Measurements from ENCODE around the gene NR2F1-AS1.

Gene NR2F1-AS1

DNA sequence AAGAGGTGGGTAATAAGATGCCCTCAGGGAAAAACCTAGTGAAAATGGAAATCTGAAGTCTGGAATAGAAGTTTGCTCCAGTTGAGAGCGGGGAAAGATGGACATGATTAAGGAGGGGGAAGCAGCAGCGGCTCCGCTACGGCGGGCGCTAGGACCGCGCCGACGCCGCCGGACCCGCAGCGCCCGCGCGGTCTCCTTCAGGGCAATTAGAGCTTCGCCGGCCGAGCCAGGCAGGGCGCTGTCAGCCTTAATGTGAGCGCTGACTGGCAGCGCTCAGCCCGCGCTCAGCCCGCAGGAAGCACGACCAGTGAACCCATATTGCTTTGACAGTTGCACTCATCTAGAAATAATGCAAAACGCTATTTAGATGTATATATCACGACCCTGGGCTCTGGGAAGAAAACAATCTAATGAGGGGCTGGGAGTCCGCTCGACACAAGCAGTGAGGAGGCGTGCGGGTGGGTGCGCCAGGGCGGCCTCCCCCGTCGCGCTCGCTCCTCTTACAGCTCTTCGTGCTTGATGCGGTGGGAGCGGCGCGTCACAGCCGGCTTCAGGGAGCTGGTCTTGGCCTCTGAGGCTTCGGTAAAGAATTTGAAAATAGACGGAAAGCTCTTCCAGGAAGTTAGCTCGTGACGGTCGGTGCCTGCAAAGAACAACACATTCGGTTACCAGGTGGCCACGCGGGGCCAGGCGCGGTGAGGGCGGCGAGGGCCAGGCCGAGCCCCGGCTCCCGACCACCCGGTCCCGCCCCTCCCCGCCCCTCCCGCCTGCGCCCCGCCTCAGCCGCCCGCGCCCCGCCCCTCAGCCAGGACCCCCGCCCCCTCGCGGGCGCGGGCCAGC, 39.7 kb upstream of the NR2F1-AS1 start:
- CTCF ChIA-PET = interaction anchor here (0.6 to 1.3 kb wide), 7 partner anchors 8 to 683 kb away, joined by 3 to 6 read pairs (median 3); partner anchors contain the start of gene NR2F1
- TF ChIP-seq SP1 (IDR thresholded peaks at IDR 0.05) (no peak), CTBP1 (IDR thresholded peaks at IDR 0.05; ENCODE audit: borderline replicate concordance) (peak; percentile 29; the same call in 1 of the 2 replicates), FOXM1 (IDR thresholded peaks at IDR 0.05; ENCODE audit: borderline replicate concordance) (peak; percentile 82), HDGF (IDR thresholded peaks at IDR 0.05; ENCODE audit: borderline replicate concordance) (no peak), L3MBTL2 (conservative IDR thresholded peaks at IDR 0.05) (no peak; the same call in none of the 2 replicates), FOXA1 (IDR thresholded peaks at IDR 0.05) (no peak), LEF1 (IDR thresholded peaks at IDR 0.05; ENCODE audit: borderline replicate concordance) (no peak), NFRKB (IDR thresholded peaks at IDR 0.05) (no peak), FOXK2 (IDR thresholded peaks at IDR 0.05) (no peak), ARNT (IDR thresholded peaks at IDR 0.05) (no peak), SUZ12 (IDR thresholded peaks at IDR 0.05) (no peak), ELF4 (IDR thresholded peaks at IDR 0.05) (no peak), TARDBP (IDR thresholded peaks at IDR 0.05) (no peak), BHLHE40 (IDR thresholded peaks at IDR 0.05; ENCODE audit: borderline replicate concordance) (no peak), ZNF384 (IDR thresholded peaks at IDR 0.05) (0 out of 2 replicates have a peak, but pooled peaks have one; percentile 4)
- TF ChIP-seq, protein P1, sequence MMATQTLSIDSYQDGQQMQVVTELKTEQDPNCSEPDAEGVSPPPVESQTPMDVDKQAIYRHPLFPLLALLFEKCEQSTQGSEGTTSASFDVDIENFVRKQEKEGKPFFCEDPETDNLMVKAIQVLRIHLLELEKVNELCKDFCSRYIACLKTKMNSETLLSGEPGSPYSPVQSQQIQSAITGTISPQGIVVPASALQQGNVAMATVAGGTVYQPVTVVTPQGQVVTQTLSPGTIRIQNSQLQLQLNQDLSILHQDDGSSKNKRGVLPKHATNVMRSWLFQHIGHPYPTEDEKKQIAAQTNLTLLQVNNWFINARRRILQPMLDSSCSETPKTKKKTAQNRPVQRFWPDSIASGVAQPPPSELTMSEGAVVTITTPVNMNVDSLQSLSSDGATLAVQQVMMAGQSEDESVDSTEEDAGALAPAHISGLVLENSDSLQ (IDR thresholded peaks at IDR 0.05) = peak; percentile 94
- peak; percentile 78 for DNase-seq (ENCODE audit: extremely low spot score)
- POLR2A ChIA-PET = interaction anchor here (0.9 to 3.6 kb wide), 15 partner anchors 9 to 180 kb away, joined by 3 to 35 read pairs (median 4); partner anchors contain the start of gene NR2F1

DNA sequence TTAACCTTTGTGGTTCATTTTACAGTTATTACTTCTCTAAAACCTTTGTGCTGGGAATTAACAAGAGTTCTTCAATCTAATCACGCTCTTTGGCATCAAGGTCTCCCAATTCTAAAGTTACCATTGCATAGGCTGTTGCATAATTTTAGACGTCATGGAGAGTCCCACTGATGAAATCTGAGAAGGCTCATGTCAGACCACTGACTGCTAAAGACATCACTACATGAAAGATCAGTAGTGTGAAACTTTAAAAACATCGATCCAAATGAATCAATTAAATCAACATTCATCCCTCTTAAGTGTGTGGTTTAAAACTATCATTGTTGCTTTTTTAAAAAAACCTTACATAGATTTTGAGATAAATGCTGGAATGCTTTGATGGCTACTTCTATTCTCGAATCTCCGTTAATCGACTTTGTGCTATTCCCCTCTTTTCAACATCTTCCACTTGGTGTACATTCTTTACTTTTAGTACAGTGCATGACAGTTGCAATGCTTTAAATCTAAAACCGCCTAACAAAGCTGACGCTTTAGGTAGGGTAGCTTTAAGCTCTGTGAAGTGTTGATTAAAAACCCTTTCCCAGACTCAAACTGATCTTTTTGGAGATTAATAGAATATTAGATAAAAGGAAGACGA, 35.6 kb upstream of the NR2F1-AS1 start:
- TF ChIP-seq CTBP1 (IDR thresholded peaks at IDR 0.05; ENCODE audit: borderline replicate concordance) (no peak), HDGF (IDR thresholded peaks at IDR 0.05; ENCODE audit: borderline replicate concordance) (no peak), LEF1 (IDR thresholded peaks at IDR 0.05; ENCODE audit: borderline replicate concordance) (no peak), FOXA1 (IDR thresholded peaks at IDR 0.05) (no peak), SP1 (IDR thresholded peaks at IDR 0.05) (no peak), L3MBTL2 (conservative IDR thresholded peaks at IDR 0.05) (no peak), FOXM1 (IDR thresholded peaks at IDR 0.05; ENCODE audit: borderline replicate concordance) (no peak), SUZ12 (IDR thresholded peaks at IDR 0.05) (no peak), NFRKB (IDR thresholded peaks at IDR 0.05) (no peak), BHLHE40 (IDR thresholded peaks at IDR 0.05; ENCODE audit: borderline replicate concordance) (no peak), ZNF384 (IDR thresholded peaks at IDR 0.05) (no peak), ELF4 (IDR thresholded peaks at IDR 0.05) (no peak), TARDBP (IDR thresholded peaks at IDR 0.05) (no peak), ARNT (IDR thresholded peaks at IDR 0.05) (no peak)
- TF ChIP-seq, protein P1 (IDR thresholded peaks at IDR 0.05) = no peak; the same call in 1 of the 2 replicates
- ChIA-PET CTCF (interaction anchor here (0.6 kb wide), 2 partner anchors 14 to 287 kb away, joined by 3 to 5 read pairs; no protein-coding TSS in a partner anchor), POLR2A (no interaction called here)
- no peak for DNase-seq (ENCODE audit: extremely low spot score)

DNA sequence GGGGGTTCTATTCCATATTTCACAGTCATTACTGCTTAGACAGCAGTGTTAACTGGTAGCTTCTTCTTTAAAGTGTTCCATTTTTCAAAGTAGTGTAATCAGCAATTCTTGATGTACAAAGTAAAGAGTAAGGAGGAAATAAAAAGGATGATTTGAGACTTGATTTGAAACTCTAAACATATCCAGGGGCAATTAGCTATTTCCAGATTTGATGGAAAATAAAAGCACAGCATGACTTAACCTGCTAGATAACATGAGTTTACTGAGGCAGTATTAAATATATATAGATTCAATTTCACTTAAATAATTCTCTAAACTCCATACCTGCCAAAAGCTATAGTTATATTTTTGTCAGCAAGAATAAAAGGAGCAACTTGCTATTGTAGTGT, 31.8 kb upstream of the NR2F1-AS1 start:
- DNase-seq (ENCODE audit: extremely low spot score) = no peak
- TF ChIP-seq FOXK2 (IDR thresholded peaks at IDR 0.05) = no peak
- no peak for TF ChIP-seq LEF1 (IDR thresholded peaks at IDR 0.05; ENCODE audit: borderline replicate concordance)
- TF ChIP-seq TARDBP (IDR thresholded peaks at IDR 0.05) = no peak
- TF ChIP-seq NFRKB (IDR thresholded peaks at IDR 0.05) = no peak
- no peak for TF ChIP-seq HDGF (IDR thresholded peaks at IDR 0.05; ENCODE audit: borderline replicate concordance)
- TF ChIP-seq BHLHE40 (IDR thresholded peaks at IDR 0.05; ENCODE audit: borderline replicate concordance) = no peak
- no peak for TF ChIP-seq FOXA1 (IDR thresholded peaks at IDR 0.05)
- TF ChIP-seq SUZ12 (IDR thresholded peaks at IDR 0.05) = no peak
- no peak for TF ChIP-seq CTBP1 (IDR thresholded peaks at IDR 0.05; ENCODE audit: borderline replicate concordance)
- TF ChIP-seq ELF4 (IDR thresholded peaks at IDR 0.05) = no peak
- TF ChIP-seq ARNT (IDR thresholded peaks at IDR 0.05) = no peak
- TF ChIP-seq ZNF384 (IDR thresholded peaks at IDR 0.05) = no peak
- no peak for TF ChIP-seq SP1 (IDR thresholded peaks at IDR 0.05)
- no peak for TF ChIP-seq L3MBTL2 (conservative IDR thresholded peaks at IDR 0.05)
- TF ChIP-seq, protein P1 (IDR thresholded peaks at IDR 0.05) = no peak
- CTCF ChIA-PET = interaction anchor here (0.6 to 1.0 kb wide), 6 partner anchors 8 to 915 kb away, joined by 3 to 5 read pairs (median 4); no protein-coding TSS in a partner anchor
- POLR2A ChIA-PET = interaction anchor here (1.0 to 1.7 kb wide), 3 partner anchors 13 to 30 kb away, joined by 3 to 8 read pairs (median 6); partner anchors contain the start of gene NR2F1

DNA sequence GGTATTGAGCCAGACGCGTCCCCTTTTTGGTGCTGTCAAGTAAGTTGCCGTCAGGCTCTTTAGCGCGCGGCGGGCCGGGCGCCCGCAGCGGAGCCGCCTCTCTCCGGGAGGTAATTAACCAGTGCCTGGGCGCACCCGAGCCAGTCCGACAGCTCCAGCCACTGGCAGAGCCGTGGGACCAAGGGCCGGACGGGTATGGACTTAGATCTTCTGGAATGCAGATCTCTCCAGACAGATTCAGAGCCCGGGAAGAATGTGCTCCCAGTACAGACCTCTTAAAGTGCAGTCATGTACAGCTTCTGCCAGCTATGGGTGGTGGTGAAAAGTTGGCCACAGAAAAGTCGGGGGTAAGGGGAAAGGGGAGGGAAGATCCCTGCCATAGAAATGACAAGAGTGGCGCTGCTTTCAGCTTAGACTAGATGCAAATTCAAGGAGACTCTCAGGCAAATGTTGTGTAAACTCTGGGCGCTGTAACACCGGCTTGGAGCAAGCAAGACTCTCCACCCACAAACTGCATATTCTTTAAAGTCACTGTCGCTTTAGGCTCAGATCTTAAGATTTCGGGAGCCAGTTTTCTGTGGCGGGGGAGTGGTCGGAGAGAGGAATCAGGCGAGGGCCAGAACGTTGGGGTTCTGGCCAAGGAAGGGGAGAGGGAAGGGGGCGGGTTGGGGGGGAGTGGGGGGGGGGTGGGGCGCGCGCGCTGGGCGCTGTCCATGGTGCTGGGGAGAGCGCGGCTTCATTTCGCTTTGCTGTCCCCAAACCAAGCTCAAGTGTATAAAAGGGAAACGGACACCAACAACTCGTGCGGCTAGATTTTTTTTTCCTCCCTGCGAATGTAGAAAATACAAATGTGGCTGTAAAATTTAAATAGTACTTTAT, 31.2 kb upstream of the NR2F1-AS1 start:
- CTCF ChIA-PET = interaction anchor here (0.6 to 1.0 kb wide), 7 partner anchors 9 to 1047 kb away, joined by 3 to 5 read pairs (median 3); no protein-coding TSS in a partner anchor
- TF ChIP-seq TARDBP (IDR thresholded peaks at IDR 0.05) = no peak
- TF ChIP-seq CTBP1 (IDR thresholded peaks at IDR 0.05; ENCODE audit: borderline replicate concordance) = no peak
- no peak for TF ChIP-seq SUZ12 (IDR thresholded peaks at IDR 0.05)
- no peak for TF ChIP-seq FOXA1 (IDR thresholded peaks at IDR 0.05)
- TF ChIP-seq L3MBTL2 (conservative IDR thresholded peaks at IDR 0.05) = no peak
- TF ChIP-seq HDGF (IDR thresholded peaks at IDR 0.05; ENCODE audit: borderline replicate concordance) = no peak
- no peak for TF ChIP-seq SP1 (IDR thresholded peaks at IDR 0.05)
- no peak for TF ChIP-seq ZNF384 (IDR thresholded peaks at IDR 0.05)
- TF ChIP-seq FOXK2 (IDR thresholded peaks at IDR 0.05) = no peak
- TF ChIP-seq LEF1 (IDR thresholded peaks at IDR 0.05; ENCODE audit: borderline replicate concordance) = no peak
- TF ChIP-seq NFRKB (IDR thresholded peaks at IDR 0.05) = no peak
- no peak for TF ChIP-seq FOXM1 (IDR thresholded peaks at IDR 0.05; ENCODE audit: borderline replicate concordance)
- no peak for TF ChIP-seq ELF4 (IDR thresholded peaks at IDR 0.05)
- TF ChIP-seq, protein P1 (IDR thresholded peaks at IDR 0.05) = no peak
- no peak for TF ChIP-seq BHLHE40 (IDR thresholded peaks at IDR 0.05; ENCODE audit: borderline replicate concordance)
- TF ChIP-seq ARNT (IDR thresholded peaks at IDR 0.05) = no peak
- DNase-seq (ENCODE audit: extremely low spot score) = no peak
- POLR2A ChIA-PET = interaction anchor here (1.0 to 1.7 kb wide), 4 partner anchors 9 to 29 kb away, joined by 3 to 8 read pairs (median 5); partner anchors contain the start of gene NR2F1
